ENCODE data around the gene MRPS25.

DNA sequence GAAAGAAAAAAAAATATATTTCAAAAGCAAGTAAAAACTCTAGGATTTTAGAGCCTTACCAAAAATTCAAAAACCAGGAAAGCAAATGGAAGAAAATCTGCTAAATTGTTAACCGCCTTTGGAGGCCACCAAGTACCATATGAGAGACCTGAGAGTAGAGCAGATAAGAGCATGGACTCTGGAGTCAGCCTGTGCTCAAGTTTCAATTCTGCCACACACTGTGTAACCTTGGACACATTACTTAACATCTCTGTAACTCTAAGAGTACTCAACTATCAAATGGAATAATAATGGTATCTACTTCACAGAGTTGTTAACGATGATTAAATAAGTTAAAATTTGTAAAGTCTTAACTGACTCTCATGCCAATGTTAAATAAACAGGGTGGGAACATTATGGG lies 21.1 kb upstream of the MRPS25 start:
- no peak for TF ChIP-seq POLR2A (IDR thresholded peaks at IDR 0.05; ENCODE audit: extremely low read depth, insufficient read length)
- TF ChIP-seq, protein P1, sequence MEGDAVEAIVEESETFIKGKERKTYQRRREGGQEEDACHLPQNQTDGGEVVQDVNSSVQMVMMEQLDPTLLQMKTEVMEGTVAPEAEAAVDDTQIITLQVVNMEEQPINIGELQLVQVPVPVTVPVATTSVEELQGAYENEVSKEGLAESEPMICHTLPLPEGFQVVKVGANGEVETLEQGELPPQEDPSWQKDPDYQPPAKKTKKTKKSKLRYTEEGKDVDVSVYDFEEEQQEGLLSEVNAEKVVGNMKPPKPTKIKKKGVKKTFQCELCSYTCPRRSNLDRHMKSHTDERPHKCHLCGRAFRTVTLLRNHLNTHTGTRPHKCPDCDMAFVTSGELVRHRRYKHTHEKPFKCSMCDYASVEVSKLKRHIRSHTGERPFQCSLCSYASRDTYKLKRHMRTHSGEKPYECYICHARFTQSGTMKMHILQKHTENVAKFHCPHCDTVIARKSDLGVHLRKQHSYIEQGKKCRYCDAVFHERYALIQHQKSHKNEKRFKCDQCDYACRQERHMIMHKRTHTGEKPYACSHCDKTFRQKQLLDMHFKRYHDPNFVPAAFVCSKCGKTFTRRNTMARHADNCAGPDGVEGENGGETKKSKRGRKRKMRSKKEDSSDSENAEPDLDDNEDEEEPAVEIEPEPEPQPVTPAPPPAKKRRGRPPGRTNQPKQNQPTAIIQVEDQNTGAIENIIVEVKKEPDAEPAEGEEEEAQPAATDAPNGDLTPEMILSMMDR (IDR thresholded peaks at IDR 0.05; ENCODE audit: low read depth, low read length), result no peak

All from NB4 (cell line).